Keratinocyte (primary cell): ENCODE data around the gene LTBP2. TPM values are rescaled to one million over a fixed set of nuclear protein-coding genes. Genes with fewer than 3 reads are reported as not detected.
A peak's percentile ranks its signal among the peaks of the same experiment; 100 is the strongest.

Experiments
- DNase-seq: peaks from one replicate; pipeline ENCODE4 v3.0.0-alpha.2; 2011; ENCODE audit warnings: low read depth, missing footprints, low spot score
- FAIRE-seq: peaks from 2 replicates; lab custom pipeline; 2011; peaks lifted over from hg19 to GRCh38; lab: Jason Lieb, UNC
- H2AFZ ChIP-seq: 2 replicates; pipeline ENCODE4 v1.6.0; 2012; ENCODE audit warnings: low read length, control low read depth, inconsistent platforms; ENCODE audit not compliant: control insufficient read depth
- H3K27ac ChIP-seq: 2 replicates; pipeline ENCODE4 v1.5.1; 2011; ENCODE audit warnings: low read length; ENCODE audit not compliant: control insufficient read depth, insufficient read depth
- H3K27me3 ChIP-seq: 3 replicates; pipeline ENCODE4 v1.6.0; 2011; ENCODE audit warnings: low read length; ENCODE audit not compliant: control insufficient read depth, insufficient read depth; ENCODE audit errors: extremely low read depth
- H3K36me3 ChIP-seq, 2 experiments: 2 replicates in 1 of 2; 3 replicates in 1 of 2; pipeline ENCODE4 v1.5.1; 2011; ENCODE audit warnings: low read length in 2 of 2, mild to moderate bottlenecking in 1 of 2; ENCODE audit not compliant: control insufficient read depth in 2 of 2, insufficient read depth in 2 of 2; ENCODE audit errors: extremely low read depth in 1 of 2
- H3K4me1 ChIP-seq: 3 replicates; pipeline ENCODE4 v1.5.1; 2011; ENCODE audit warnings: low read length; ENCODE audit not compliant: control insufficient read depth, insufficient read depth; ENCODE audit errors: extremely low read depth
- H3K4me2 ChIP-seq: 3 replicates; pipeline ENCODE4 v1.6.0; 2011; ENCODE audit warnings: low read depth, low read length; ENCODE audit not compliant: control insufficient read depth, insufficient read depth; ENCODE audit errors: extremely low read depth
- H3K4me3 ChIP-seq, 3 experiments: fragments of 200-600 bp in 1 of 3; sonication (generic) in 1 of 3; 2 replicates in 2 of 3; 3 replicates in 1 of 3; pipeline ENCODE4 v1.5.1; 2011 to 2016; ENCODE audit warnings: low read length in 3 of 3, mild to moderate bottlenecking in 3 of 3, control low read depth in 2 of 3, inconsistent platforms in 1 of 3, low read depth in 1 of 3, mixed read lengths in 1 of 3, mixed run types in 1 of 3, moderate library complexity in 1 of 3; ENCODE audit not compliant: control insufficient read depth in 2 of 3, insufficient read depth in 2 of 3; ENCODE audit errors: extremely low read depth in 1 of 3
- H3K79me2 ChIP-seq: 2 replicates; pipeline ENCODE4 v1.6.0; 2012; ENCODE audit warnings: low read length; ENCODE audit not compliant: control insufficient read depth, insufficient read depth
- H3K9ac ChIP-seq: 3 replicates; pipeline ENCODE4 v1.6.0; 2011; ENCODE audit warnings: low read length; ENCODE audit not compliant: control insufficient read depth, insufficient read depth; ENCODE audit errors: extremely low read depth
- H3K9me1 ChIP-seq: 3 replicates; pipeline ENCODE4 v1.6.0; 2011; ENCODE audit warnings: low read length; ENCODE audit not compliant: control insufficient read depth, insufficient read depth; ENCODE audit errors: extremely low read depth
- H3K9me3 ChIP-seq: 2 replicates; pipeline ENCODE4 v1.5.1; 2012; ENCODE audit warnings: low read depth, low read length; ENCODE audit not compliant: control insufficient read depth
- H4K20me1 ChIP-seq: 3 replicates; pipeline ENCODE4 v1.6.0; 2011; ENCODE audit warnings: low read length; ENCODE audit not compliant: control insufficient read depth, insufficient read depth; ENCODE audit errors: extremely low read depth
- EZH2 ChIP-seq: IDR thresholded peaks from one replicate; pipeline ENCODE4 v1.6.1; 2012; ENCODE audit warnings: inconsistent platforms, mild to moderate bottlenecking, low read length, moderate library complexity
- dilution Hi-C: fragments of 300-500 bp; cut with MboI; formaldehyde crosslinking; loops from one replicate; pipeline ENCODE4 v1.7.0; 2020; ENCODE audit warnings: low sequenced_read_pairs; ENCODE audit not compliant: extremely low pct_ligation_motif_present
- polyA plus RNA-seq, 5 experiments: library from polyadenylated mRNA; depleted of rRNA in 3 of 5; stranded (reverse) in 3 of 5; stranded (forward) in 1 of 5; unstranded in 1 of 5; fragments of >200 nt; gene quantifications; 1 replicate in 1 of 5; 2 replicates in 3 of 5; 3 replicates in 1 of 5; pipeline versions ENCODE4 v1.2.1 to v1.2.3, GENCODE V29; 2011 to 2012; ENCODE audit warnings: missing spikeins in 2 of 5, low read depth in 1 of 5, low replicate concordance in 1 of 5
- TF ChIP-seq, protein P1 (sequence below), 3 experiments: IDR thresholded peaks in 1 of 3; conservative IDR thresholded peaks in 1 of 3; optimal IDR thresholded peaks in 1 of 3; 2 replicates in 2 of 3; 3 replicates in 1 of 3; pipeline versions ENCODE3 to v1.5.1; 2011; ENCODE audit warnings: low read length in 3 of 3, mild to moderate bottlenecking in 3 of 3, moderate library complexity in 2 of 3, control low read depth in 1 of 3, inconsistent platforms in 1 of 3; ENCODE audit not compliant: insufficient read depth in 2 of 3; ENCODE audit errors: extremely low read depth in 1 of 3

The LTBP2 gene
- polyA plus RNA-seq, 1 donor (not counting 4 experiments of a cell fraction or from before 2014, with no cell fraction given) = 23.9 TPM

- Histone ChIP-seq H3K4me1 (peaks cover 34% of the 10 kb centered on the region), H3K27ac (no peak overlapping the region), H3K36me3 (peaks cover 4 to 7% of the 10 kb centered on the region in 2 experiments), H3K4me2 (no peak overlapping the region), H4K20me1 (no peaks in the 10 kb centered on the region), H3K9me3 (no peaks in the 10 kb centered on the region), H2AFZ (no peak overlapping the region), H3K9ac (no peak overlapping the region), H3K27me3 (no peaks in the 10 kb centered on the region), H3K9me1 (no peaks in the 10 kb centered on the region), H3K79me2 (peaks cover 49% of the 10 kb centered on the region), H3K4me3 (no peak overlapping the region)
- FAIRE-seq (no peak), DNase-seq (no peak)
- dilution Hi-C loops = no loop called here
- TF ChIP-seq, protein P1, sequence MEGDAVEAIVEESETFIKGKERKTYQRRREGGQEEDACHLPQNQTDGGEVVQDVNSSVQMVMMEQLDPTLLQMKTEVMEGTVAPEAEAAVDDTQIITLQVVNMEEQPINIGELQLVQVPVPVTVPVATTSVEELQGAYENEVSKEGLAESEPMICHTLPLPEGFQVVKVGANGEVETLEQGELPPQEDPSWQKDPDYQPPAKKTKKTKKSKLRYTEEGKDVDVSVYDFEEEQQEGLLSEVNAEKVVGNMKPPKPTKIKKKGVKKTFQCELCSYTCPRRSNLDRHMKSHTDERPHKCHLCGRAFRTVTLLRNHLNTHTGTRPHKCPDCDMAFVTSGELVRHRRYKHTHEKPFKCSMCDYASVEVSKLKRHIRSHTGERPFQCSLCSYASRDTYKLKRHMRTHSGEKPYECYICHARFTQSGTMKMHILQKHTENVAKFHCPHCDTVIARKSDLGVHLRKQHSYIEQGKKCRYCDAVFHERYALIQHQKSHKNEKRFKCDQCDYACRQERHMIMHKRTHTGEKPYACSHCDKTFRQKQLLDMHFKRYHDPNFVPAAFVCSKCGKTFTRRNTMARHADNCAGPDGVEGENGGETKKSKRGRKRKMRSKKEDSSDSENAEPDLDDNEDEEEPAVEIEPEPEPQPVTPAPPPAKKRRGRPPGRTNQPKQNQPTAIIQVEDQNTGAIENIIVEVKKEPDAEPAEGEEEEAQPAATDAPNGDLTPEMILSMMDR (optimal IDR thresholded peaks at IDR 0.05 in 1 of 3, IDR thresholded peaks at IDR 0.05 in 1 of 3, conservative IDR thresholded peaks at IDR 0.05 in 1 of 3; ENCODE audit: extremely low read depth in 1 of 3, insufficient read depth in 2 of 3, low read length in 3 of 3) = no peak
- TF ChIP-seq EZH2 = no peak
These were observed 121.6 kb downstream of the LTBP2 start for GRCh38 chr14:74490486-74490885.

GRCh38 chr14:74488786-74489397 lies 123.1 kb downstream of the LTBP2 start:
- no peak for FAIRE-seq

More at GRCh38 chr14:74488786-74489397, 123.1 kb downstream of the LTBP2 start:
- Histone ChIP-seq H3K79me2 (peaks cover 43% of the 10 kb centered on the region), H4K20me1 (no peaks in the 10 kb centered on the region), H2AFZ (no peak overlapping the region), H3K9me1 (no peaks in the 10 kb centered on the region), H3K9ac (no peak overlapping the region), H3K4me2 (peak overlapping the region; percentile 17), H3K9me3 (no peaks in the 10 kb centered on the region), H3K4me1 (peaks cover 27% of the 10 kb centered on the region), H3K4me3 (no peak overlapping the region), H3K36me3 (peaks cover 11 to 13% of the 10 kb centered on the region in 2 experiments), H3K27ac (no peak overlapping the region), H3K27me3 (no peaks in the 10 kb centered on the region)
- dilution Hi-C loops = no loop called here
- no peak for TF ChIP-seq EZH2
- TF ChIP-seq, protein P1 (optimal IDR thresholded peaks at IDR 0.05 in 1 of 3, IDR thresholded peaks at IDR 0.05 in 1 of 3, conservative IDR thresholded peaks at IDR 0.05 in 1 of 3; ENCODE audit: extremely low read depth in 1 of 3, insufficient read depth in 2 of 3, low read length in 3 of 3) = no peak
- DNase-seq = no peak
